ENCODE results near the gene LRRC8B.
A peak's percentile ranks its signal among the peaks of the same experiment; 100 is the strongest.

Gene LRRC8B

GRCh38 chr1:89600451-89601224, 76.0 kb downstream of the LRRC8B start:
- Mint-ChIP-seq H3K27ac (peak overlapping the region; percentile 60), H3K9me3 (no peaks in the 10 kb centered on the region), H3K4me1 (peaks cover 70% of the 10 kb centered on the region), H3K36me3 (peaks cover 56% of the 10 kb centered on the region), H3K4me3 (no peak overlapping the region)
- DNase-seq (ENCODE audit: low spot score in 2 of 2) (no peak), ATAC-seq (no peak)

- DNase-seq (ENCODE audit: low spot score in 2 of 2) (no peak), ATAC-seq (no peak)
- no peaks in the 10 kb centered on the region for H3K9me3 Mint-ChIP-seq
- H3K4me1 Mint-ChIP-seq, result peaks cover 93% of the 10 kb centered on the region
- H3K4me3 Mint-ChIP-seq, result peak overlapping the region; percentile 84
- H3K36me3 Mint-ChIP-seq, result peaks cover 39% of the 10 kb centered on the region
- peak overlapping the region; percentile 99 for H3K27ac Mint-ChIP-seq
These were observed 78.3 kb downstream of the LRRC8B start for GRCh38 chr1:89602871-89603404.

GRCh38 chr1:89603651-89604413, 79.2 kb downstream of the LRRC8B start:
- ATAC-seq (peak; percentile 74), DNase-seq (ENCODE audit: low spot score in 2 of 2) (peak in 1 of 2 donors; percentile 75)
- Mint-ChIP-seq H3K4me3 (peak overlapping the region; percentile 84), H3K9me3 (no peaks in the 10 kb centered on the region), H3K36me3 (peaks cover 43% of the 10 kb centered on the region), H3K27ac (peak overlapping the region; percentile 99), H3K4me1 (peaks cover 97% of the 10 kb centered on the region)

- Mint-ChIP-seq H3K27ac (peak overlapping the region; percentile 99), H3K9me3 (no peaks in the 10 kb centered on the region), H3K4me3 (peak overlapping the region; percentile 84), H3K4me1 (peaks cover 97% of the 10 kb centered on the region), H3K36me3 (peaks cover 48% of the 10 kb centered on the region)
- DNase-seq (ENCODE audit: low spot score in 2 of 2) (no peak), ATAC-seq (peak; percentile 5)
These were observed 79.7 kb downstream of the LRRC8B start for GRCh38 chr1:89604414-89604735.

- H3K27ac Mint-ChIP-seq, result peak overlapping the region; percentile 99
- peaks cover 48% of the 10 kb centered on the region for H3K36me3 Mint-ChIP-seq
- ATAC-seq (no peak), DNase-seq (ENCODE audit: low spot score in 2 of 2) (no peak)
- peak overlapping the region; percentile 84 for H3K4me3 Mint-ChIP-seq
- H3K4me1 Mint-ChIP-seq, result peaks cover 97% of the 10 kb centered on the region
- no peaks in the 10 kb centered on the region for H3K9me3 Mint-ChIP-seq
These were observed 81.1 kb downstream of the LRRC8B start for GRCh38 chr1:89605692-89606091.

- no peak for ATAC-seq
- Mint-ChIP-seq H3K9me3 (no peaks in the 10 kb centered on the region), H3K4me3 (peak overlapping the region; percentile 84), H3K4me1 (peaks cover 97% of the 10 kb centered on the region), H3K36me3 (peaks cover 48% of the 10 kb centered on the region), H3K27ac (peak overlapping the region; percentile 99)
- DNase-seq (ENCODE audit: low spot score in 2 of 2), result no peak
These were observed 81.8 kb downstream of the LRRC8B start for GRCh38 chr1:89606227-89606980.

- DNase-seq (ENCODE audit: low spot score in 2 of 2) (no peak), ATAC-seq (no peak)
- Mint-ChIP-seq H3K9me3 (no peaks in the 10 kb centered on the region), H3K4me3 (peak overlapping the region; percentile 84), H3K27ac (peak overlapping the region; percentile 99), H3K36me3 (peaks cover 48% of the 10 kb centered on the region), H3K4me1 (peaks cover 96% of the 10 kb centered on the region)
These were observed 82.5 kb downstream of the LRRC8B start for GRCh38 chr1:89607156-89607555.

- H3K27ac Mint-ChIP-seq, result peak overlapping the region; percentile 99
These were observed 83.1 kb downstream of the LRRC8B start for GRCh38 chr1:89607586-89608318.

GRCh38 chr1:89608319-89608983, 83.8 kb downstream of the LRRC8B start:
- Mint-ChIP-seq H3K27ac (peak overlapping the region; percentile 99), H3K4me3 (peak overlapping the region; percentile 84), H3K4me1 (peaks cover 96% of the 10 kb centered on the region), H3K9me3 (no peaks in the 10 kb centered on the region), H3K36me3 (peaks cover 39% of the 10 kb centered on the region)
- DNase-seq (ENCODE audit: low spot score in 2 of 2) (peak; percentile 32 to 82), ATAC-seq (peak; percentile 68)

More at GRCh38 chr1:89607586-89608318, 83.1 kb downstream of the LRRC8B start:
- Mint-ChIP-seq H3K9me3 (no peaks in the 10 kb centered on the region), H3K4me3 (peak overlapping the region; percentile 84), H3K36me3 (peaks cover 46% of the 10 kb centered on the region), H3K4me1 (peaks cover 98% of the 10 kb centered on the region)
- ATAC-seq (no peak), DNase-seq (ENCODE audit: low spot score in 2 of 2) (no peak)

- Mint-ChIP-seq H3K9me3 (no peaks in the 10 kb centered on the region), H3K27ac (peak overlapping the region; percentile 99), H3K4me1 (peaks cover 93% of the 10 kb centered on the region), H3K4me3 (peak overlapping the region; percentile 84), H3K36me3 (peaks cover 32% of the 10 kb centered on the region)
- DNase-seq (ENCODE audit: low spot score in 2 of 2) (peak in 1 of 2 donors; percentile 82), ATAC-seq (peak; percentile 49)
These were observed 84.5 kb downstream of the LRRC8B start for GRCh38 chr1:89608984-89609725.

GRCh38 chr1:89609781-89610456, 85.3 kb downstream of the LRRC8B start:
- Mint-ChIP-seq H3K4me1 (peaks cover 93% of the 10 kb centered on the region), H3K36me3 (peaks cover 28% of the 10 kb centered on the region), H3K9me3 (no peaks in the 10 kb centered on the region), H3K27ac (peak overlapping the region; percentile 99), H3K4me3 (peak overlapping the region; percentile 84)
- ATAC-seq (peak; percentile 3), DNase-seq (ENCODE audit: low spot score in 2 of 2) (no peak)

GRCh38 chr1:89610457-89611011, 85.9 kb downstream of the LRRC8B start:
- Mint-ChIP-seq H3K27ac (peak overlapping the region; percentile 99), H3K4me3 (peak overlapping the region; percentile 84), H3K9me3 (no peaks in the 10 kb centered on the region), H3K36me3 (peaks cover 28% of the 10 kb centered on the region), H3K4me1 (peaks cover 92% of the 10 kb centered on the region)
- peak; percentile 2 for ATAC-seq
- no peak for DNase-seq (ENCODE audit: low spot score in 2 of 2)

- no peaks in the 10 kb centered on the region for H3K9me3 Mint-ChIP-seq
- H3K36me3 Mint-ChIP-seq, result peaks cover 36% of the 10 kb centered on the region
- DNase-seq (ENCODE audit: low spot score in 2 of 2) (no peak), ATAC-seq (peak; percentile 82)
- peak overlapping the region; percentile 99 for H3K27ac Mint-ChIP-seq
- peaks cover 81% of the 10 kb centered on the region for H3K4me1 Mint-ChIP-seq
- peak overlapping the region; percentile 84 for H3K4me3 Mint-ChIP-seq
These were observed 87.1 kb downstream of the LRRC8B start for GRCh38 chr1:89611721-89612120.
